Measurements from ENCODE around the gene ATOH8.

The ATOH8 gene

GRCh38 chr2:85748039-85748734 is 5.6 kb upstream of the ATOH8 start:
- TF ChIP-seq CTCF (IDR thresholded peaks at IDR 0.05; ENCODE audit: insufficient read depth, missing control alignments) = no peak
- no peak for DNase-seq (ENCODE audit: insufficient read length, low spot score)
- FAIRE-seq = no peak

- DNase-seq (ENCODE audit: insufficient read length, low spot score) = no peak
- no peak for TF ChIP-seq CTCF (IDR thresholded peaks at IDR 0.05; ENCODE audit: insufficient read depth, missing control alignments)
- no peak for FAIRE-seq
Measured at GRCh38 chr2:85748985-85749875, 4.6 kb upstream of the ATOH8 start.

GRCh38 chr2:85750587-85751575 is 2.9 kb upstream of the ATOH8 start:
- no peak for DNase-seq (ENCODE audit: insufficient read length, low spot score)
- FAIRE-seq = no peak
- peak; percentile 86 for TF ChIP-seq CTCF (IDR thresholded peaks at IDR 0.05; ENCODE audit: insufficient read depth, missing control alignments)

- no peak for FAIRE-seq
- no peak for DNase-seq (ENCODE audit: insufficient read length, low spot score)
- TF ChIP-seq CTCF (IDR thresholded peaks at IDR 0.05; ENCODE audit: insufficient read depth, missing control alignments) = no peak
Measured at GRCh38 chr2:85751627-85752026, 2.2 kb upstream of the ATOH8 start.

- TF ChIP-seq CTCF (IDR thresholded peaks at IDR 0.05; ENCODE audit: insufficient read depth, missing control alignments) = no peak
- FAIRE-seq = no peak
- DNase-seq (ENCODE audit: insufficient read length, low spot score) = no peak
Measured at GRCh38 chr2:85753035-85753524, 711 bp upstream of the ATOH8 start.

- FAIRE-seq (no peak), DNase-seq (ENCODE audit: insufficient read length, low spot score) (no peak)
- TF ChIP-seq CTCF (IDR thresholded peaks at IDR 0.05; ENCODE audit: insufficient read depth, missing control alignments) = no peak
Measured at GRCh38 chr2:85754313-85755095, 713 bp downstream of the ATOH8 start.
